Thyroid gland (tissue), 4 donors: ENCODE data around the gene SIPA1.

Source experiments
- CTCF ChIP-seq, 6 experiments: fragments of 200-600 bp in 3 of 6; fragments of 450-650 bp in 3 of 6; sonication (generic) in 3 of 6; IDR thresholded peaks; one replicate each; pipeline ENCODE4 v1.5.1; 2016 to 2019; ENCODE audit warnings: antibody characterized with exemption in 6 of 6, mild to moderate bottlenecking in 2 of 6, inconsistent platforms in 1 of 6, moderate library complexity in 1 of 6
- POLR2A ChIP-seq, 2 donors: fragments of 450-650 bp; IDR thresholded peaks; one replicate each; pipeline ENCODE4 v1.6.1; 2017; ENCODE audit warnings: antibody characterized with exemption in 2 of 2, mild to moderate bottlenecking in 2 of 2, moderate library complexity in 1 of 2

DNA sequence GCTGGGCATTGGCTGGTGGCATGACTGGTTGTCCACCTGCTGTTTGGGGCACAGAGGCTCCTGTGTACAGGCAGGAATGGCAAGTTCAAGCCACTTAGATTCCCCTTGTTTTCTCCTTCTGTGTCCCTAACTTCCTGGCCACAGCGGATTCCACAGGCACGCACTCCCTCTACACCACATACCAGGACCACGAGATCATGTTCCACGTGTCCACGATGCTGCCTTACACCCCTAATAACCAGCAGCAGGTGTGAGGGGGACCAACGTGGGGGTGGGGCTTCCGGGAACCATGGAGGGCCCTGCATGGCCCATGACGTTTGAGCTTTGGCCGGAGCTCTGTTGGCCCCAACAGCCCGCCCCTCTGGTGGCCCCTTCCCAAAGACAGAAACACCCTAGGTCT is 7.8 kb downstream of the SIPA1 start:
- TF ChIP-seq CTCF (IDR thresholded peaks at IDR 0.05) (no peak), POLR2A (IDR thresholded peaks at IDR 0.05) (no peak)
